ENCODE data around the gene ORAI1. TPM values are rescaled to one million over a fixed set of nuclear protein-coding genes. Genes with fewer than 3 reads are reported as not detected.

Gene ORAI1
- total and polyA plus RNA-seq, 2 of the 13 experiments (the other 11 are each of a cell fraction or from before 2014, with no cell fraction given), result 9.2 to 17.2 TPM

DNA sequence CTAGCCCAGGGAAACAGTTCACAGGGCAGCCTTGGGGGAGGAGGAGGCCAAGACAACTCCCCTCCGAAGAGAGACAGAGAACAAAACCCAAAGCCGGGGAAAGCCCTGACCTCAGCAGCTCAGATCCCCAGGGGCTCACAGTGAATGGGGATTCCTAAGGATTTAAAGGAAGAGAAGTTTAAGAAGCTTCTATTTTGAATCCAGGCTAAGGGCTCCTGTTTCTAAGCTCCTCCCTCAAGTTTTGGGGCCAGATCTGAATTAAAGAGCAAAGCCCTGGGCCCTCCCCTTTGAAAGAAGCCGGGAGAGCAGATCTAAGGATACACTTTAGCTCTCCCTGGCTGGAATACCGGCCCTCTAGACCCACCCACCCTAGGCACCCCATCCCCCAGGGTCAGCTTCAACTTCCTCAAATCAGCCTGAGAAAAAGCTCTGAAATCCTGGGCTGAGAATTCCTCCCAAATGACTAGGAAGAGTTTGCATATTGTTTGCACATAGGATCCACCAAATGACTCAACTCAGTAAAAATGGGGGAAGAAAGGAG, 49.4 kb upstream of the ORAI1 start:
- H3K4me3 ChIP-seq (replicated peaks in 1 of 3; ENCODE audit: insufficient read depth in 1 of 3, low read depth in 2 of 3, low read length in 3 of 3), result no peak overlapping the region
- H3K4me2 ChIP-seq (ENCODE audit: low read depth, low read length), result no peak overlapping the region
- peaks cover 43% of the 10 kb centered on the region for H3K4me1 ChIP-seq (ENCODE audit: insufficient read depth, low read length)
- no TSS peak for BruUV-seq (replicated peaks)
- no peak for FAIRE-seq
- no peak overlapping the region for H2AFZ ChIP-seq (ENCODE audit: low read length)
- ATAC-seq, result no peak
- peaks cover 0 to 6% of the 10 kb centered on the region in 2 experiments; a peak in 2 of 5 replicates for H3K36me3 ChIP-seq (replicated peaks in 1 of 2; ENCODE audit: control insufficient read depth in 1 of 2, insufficient read depth in 2 of 2, low read length in 2 of 2)
- H4K20me1 ChIP-seq (ENCODE audit: insufficient read depth, low read length), result no peaks in the 10 kb centered on the region
- intact Hi-C loops (cut with micrococcal nuclease; ENCODE audit: unreplicated experiment) (no loop called here), in situ Hi-C loops (cut with HindIII; ENCODE audit: extremely low pct_ligation_motif_present, low pct_unique_long_range_greater_than_20kb) (no loop called here)
- H3K27ac ChIP-seq (ENCODE audit: extremely low read length, insufficient read depth, low read length), result no peak overlapping the region
- POLR2A ChIA-PET, result interaction anchor here (0.5 to 1.0 kb wide), 3 partner anchors 9 to 593 kb away, joined by 3 to 4 read pairs (median 3); partner anchors contain the start of gene ORAI1
- CTCF ChIA-PET (ENCODE audit: low intra/inter-chr PET ratio, low total read pairs), result no interaction called here
- peak; percentile 40 for DNase-seq (ENCODE audit: low spot score)
- no peaks in the 10 kb centered on the region for H3K27me3 ChIP-seq (ENCODE audit: control insufficient read depth in 1 of 2, insufficient read depth in 2 of 2, low read length in 2 of 2)
- no peak overlapping the region for H3K9ac ChIP-seq (ENCODE audit: insufficient read depth, low read depth, low read length)
- H3K9me3 ChIP-seq (ENCODE audit: low read length), result no peaks in the 10 kb centered on the region
- TF ChIP-seq ZNF350 (CRISPR knock-in tag; IDR thresholded peaks at IDR 0.05; ENCODE audit: borderline replicate concordance, low read depth) (no peak), SCMH1 (CRISPR knock-in tag; IDR thresholded peaks at IDR 0.05; ENCODE audit: borderline replicate concordance) (no peak), GFI1 (CRISPR knock-in tag; IDR thresholded peaks at IDR 0.05; ENCODE audit: borderline replicate concordance) (no peak), ELF3 (CRISPR knock-in tag; IDR thresholded peaks at IDR 0.05) (no peak), PHB2 (IDR thresholded peaks at IDR 0.05; ENCODE audit: partially characterized antibody) (no peak), KLF13 (CRISPR knock-in tag; IDR thresholded peaks at IDR 0.05) (no peak), ZNF282 (IDR thresholded peaks at IDR 0.05; ENCODE audit: partially characterized antibody) (no peak)
- TF ChIP-seq, protein P1, sequence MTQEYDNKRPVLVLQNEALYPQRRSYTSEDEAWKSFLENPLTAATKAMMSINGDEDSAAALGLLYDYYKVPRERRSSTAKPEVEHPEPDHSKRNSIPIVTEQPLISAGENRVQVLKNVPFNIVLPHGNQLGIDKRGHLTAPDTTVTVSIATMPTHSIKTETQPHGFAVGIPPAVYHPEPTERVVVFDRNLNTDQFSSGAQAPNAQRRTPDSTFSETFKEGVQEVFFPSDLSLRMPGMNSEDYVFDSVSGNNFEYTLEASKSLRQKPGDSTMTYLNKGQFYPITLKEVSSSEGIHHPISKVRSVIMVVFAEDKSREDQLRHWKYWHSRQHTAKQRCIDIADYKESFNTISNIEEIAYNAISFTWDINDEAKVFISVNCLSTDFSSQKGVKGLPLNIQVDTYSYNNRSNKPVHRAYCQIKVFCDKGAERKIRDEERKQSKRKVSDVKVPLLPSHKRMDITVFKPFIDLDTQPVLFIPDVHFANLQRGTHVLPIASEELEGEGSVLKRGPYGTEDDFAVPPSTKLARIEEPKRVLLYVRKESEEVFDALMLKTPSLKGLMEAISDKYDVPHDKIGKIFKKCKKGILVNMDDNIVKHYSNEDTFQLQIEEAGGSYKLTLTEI (CRISPR knock-in tag; conservative IDR thresholded peaks at IDR 0.05), result no peak
- TF ChIP-seq, protein P2, sequence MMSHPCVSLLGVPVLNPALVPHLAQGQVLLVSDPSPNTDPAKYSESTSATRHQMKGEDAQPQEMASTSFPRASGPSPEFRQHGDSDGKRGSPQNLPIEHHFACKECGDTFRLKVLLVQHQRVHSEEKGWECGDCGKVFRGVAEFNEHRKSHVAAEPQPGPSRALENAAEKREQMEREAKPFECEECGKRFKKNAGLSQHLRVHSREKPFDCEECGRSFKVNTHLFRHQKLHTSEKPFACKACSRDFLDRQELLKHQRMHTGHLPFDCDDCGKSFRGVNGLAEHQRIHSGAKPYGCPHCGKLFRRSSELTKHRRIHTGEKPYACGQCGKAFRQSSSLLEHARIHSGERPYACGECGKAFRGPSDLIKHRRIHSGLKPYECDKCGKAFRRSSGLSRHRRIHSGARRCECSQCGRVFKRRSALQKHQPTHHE (CRISPR knock-in tag; IDR thresholded peaks at IDR 0.05; ENCODE audit: borderline replicate concordance), result no peak
- 59% methylated on average over 4 of the region's 4 CpGs for whole genome bisulfite sequencing (ENCODE audit: low lambda C conversion rate)
- no peaks in the 10 kb centered on the region for H3K79me2 ChIP-seq (ENCODE audit: insufficient read depth, low read length)
